Peyer's patch (tissue), 4 donors: ENCODE measurements around the gene TCF7L2. TPM values are rescaled to one million over a fixed set of nuclear protein-coding genes. Genes with fewer than 3 reads are reported as not detected.

ENCODE experiments used
- DNase-seq, 3 donors: peaks; one replicate each; pipeline ENCODE4 v3.0.0-alpha.2; 2017 to 2019
- H3K27ac ChIP-seq, 4 donors: fragments of 200-600 bp; sonication (generic); one replicate each; pipeline ENCODE4 v1.5.1; 2016 to 2019
- H3K27me3 ChIP-seq, 2 donors: fragments of 200-600 bp; sonication (generic); one replicate each; pipeline ENCODE4 v1.5.1; 2019
- H3K36me3 ChIP-seq, 3 donors: fragments of 200-600 bp; sonication (generic); one replicate each; pipeline ENCODE4 v1.5.1; 2016 to 2019
- H3K4me1 ChIP-seq, 4 donors: fragments of 200-600 bp; sonication (generic); one replicate each; pipeline ENCODE4 v1.5.1; 2016 to 2019
- H3K4me3 ChIP-seq, 4 donors: fragments of 200-600 bp; sonication (generic); 1 replicate in 3 of 4; 2 replicates in 1 of 4; pipeline ENCODE4 v1.5.1; 2016 to 2019; ENCODE audit warnings: mild to moderate bottlenecking in 1 of 4
- H3K9me3 ChIP-seq, 4 donors: fragments of 200-600 bp; sonication (generic); one replicate each; pipeline ENCODE4 v1.5.1; 2016 to 2019; ENCODE audit warnings: mild to moderate bottlenecking in 1 of 4
- POLR2A ChIP-seq, 2 donors: fragments of 450-650 bp; IDR thresholded peaks; one replicate each; pipeline ENCODE4 v1.5.1; 2017; ENCODE audit warnings: antibody characterized with exemption in 2 of 2, mild to moderate bottlenecking in 2 of 2, moderate library complexity in 2 of 2
- total RNA-seq, 4 donors: library from RNA; depleted of rRNA; stranded (reverse); fragments of >200 nt; gene quantifications; one replicate each; pipeline ENCODE4 v1.1.0, GENCODE V29; 2016
- TF ChIP-seq, protein P1 (sequence below), 6 experiments: fragments of 450-650 bp in 4 of 6; fragments of 200-600 bp in 2 of 6; sonication (generic) in 1 of 6; IDR thresholded peaks; one replicate each; pipeline ENCODE4 v1.5.1; 2017 to 2019; ENCODE audit warnings: antibody characterized with exemption in 6 of 6, mild to moderate bottlenecking in 3 of 6, moderate library complexity in 1 of 6

Gene TCF7L2
- total RNA-seq, 4 donors from 2014 or later: 72.3 to 148 (median 93.0) TPM

DNA sequence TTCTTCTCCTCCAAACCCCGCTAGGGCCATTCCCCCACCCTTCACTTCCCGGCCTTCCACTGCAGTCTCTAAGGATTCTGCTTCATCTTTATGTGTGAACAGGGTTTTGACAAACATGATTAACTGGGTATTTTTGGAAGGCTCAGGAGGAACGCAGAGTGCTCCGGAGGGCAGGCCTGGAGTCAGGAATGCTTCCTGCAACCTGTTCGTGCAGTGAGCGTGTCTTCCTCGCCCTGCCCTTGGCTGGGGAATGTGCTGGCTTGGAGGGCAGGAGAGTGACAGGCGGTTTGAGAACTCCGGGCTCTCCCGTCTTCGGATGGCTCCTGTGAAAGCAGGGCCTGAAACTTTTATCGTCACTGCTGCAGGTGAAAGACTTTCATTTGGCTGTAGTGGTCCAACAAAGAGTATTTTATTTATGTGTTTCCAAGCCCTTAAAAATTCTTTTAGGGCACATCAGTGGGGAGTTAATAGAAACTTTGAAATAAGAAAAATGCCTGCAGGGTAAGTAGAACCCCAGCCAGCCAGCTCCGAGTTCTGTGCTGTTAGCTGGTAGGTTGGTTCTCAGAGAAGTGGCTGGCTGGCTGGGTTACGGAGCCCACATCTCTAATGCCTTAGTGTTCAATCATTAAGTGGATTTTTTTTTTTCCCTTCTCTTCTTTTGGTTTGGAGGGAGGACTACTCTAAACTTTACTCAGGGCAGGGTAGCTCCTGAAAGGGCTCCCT, 51.0 kb downstream of the TCF7L2 start:
- DNase-seq: no peak
- Histone ChIP-seq H3K36me3 (peaks cover 0 to 3% (median 0%) of the 10 kb centered on the region in 3 donors), H3K4me1 (peaks cover 0 to 37% (median 0%) of the 10 kb centered on the region in 4 donors), H3K27ac (peak overlapping the region in 1 of 4 donors; percentile 53), H3K4me3 (no peak overlapping the region), H3K9me3 (no peaks in the 10 kb centered on the region), H3K27me3 (no peaks in the 10 kb centered on the region)
- TF ChIP-seq, protein P1, sequence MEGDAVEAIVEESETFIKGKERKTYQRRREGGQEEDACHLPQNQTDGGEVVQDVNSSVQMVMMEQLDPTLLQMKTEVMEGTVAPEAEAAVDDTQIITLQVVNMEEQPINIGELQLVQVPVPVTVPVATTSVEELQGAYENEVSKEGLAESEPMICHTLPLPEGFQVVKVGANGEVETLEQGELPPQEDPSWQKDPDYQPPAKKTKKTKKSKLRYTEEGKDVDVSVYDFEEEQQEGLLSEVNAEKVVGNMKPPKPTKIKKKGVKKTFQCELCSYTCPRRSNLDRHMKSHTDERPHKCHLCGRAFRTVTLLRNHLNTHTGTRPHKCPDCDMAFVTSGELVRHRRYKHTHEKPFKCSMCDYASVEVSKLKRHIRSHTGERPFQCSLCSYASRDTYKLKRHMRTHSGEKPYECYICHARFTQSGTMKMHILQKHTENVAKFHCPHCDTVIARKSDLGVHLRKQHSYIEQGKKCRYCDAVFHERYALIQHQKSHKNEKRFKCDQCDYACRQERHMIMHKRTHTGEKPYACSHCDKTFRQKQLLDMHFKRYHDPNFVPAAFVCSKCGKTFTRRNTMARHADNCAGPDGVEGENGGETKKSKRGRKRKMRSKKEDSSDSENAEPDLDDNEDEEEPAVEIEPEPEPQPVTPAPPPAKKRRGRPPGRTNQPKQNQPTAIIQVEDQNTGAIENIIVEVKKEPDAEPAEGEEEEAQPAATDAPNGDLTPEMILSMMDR (IDR thresholded peaks at IDR 0.05): peak in 2 of 6 experiments; percentile 3 to 32
- no peak for TF ChIP-seq POLR2A (IDR thresholded peaks at IDR 0.05)

DNA sequence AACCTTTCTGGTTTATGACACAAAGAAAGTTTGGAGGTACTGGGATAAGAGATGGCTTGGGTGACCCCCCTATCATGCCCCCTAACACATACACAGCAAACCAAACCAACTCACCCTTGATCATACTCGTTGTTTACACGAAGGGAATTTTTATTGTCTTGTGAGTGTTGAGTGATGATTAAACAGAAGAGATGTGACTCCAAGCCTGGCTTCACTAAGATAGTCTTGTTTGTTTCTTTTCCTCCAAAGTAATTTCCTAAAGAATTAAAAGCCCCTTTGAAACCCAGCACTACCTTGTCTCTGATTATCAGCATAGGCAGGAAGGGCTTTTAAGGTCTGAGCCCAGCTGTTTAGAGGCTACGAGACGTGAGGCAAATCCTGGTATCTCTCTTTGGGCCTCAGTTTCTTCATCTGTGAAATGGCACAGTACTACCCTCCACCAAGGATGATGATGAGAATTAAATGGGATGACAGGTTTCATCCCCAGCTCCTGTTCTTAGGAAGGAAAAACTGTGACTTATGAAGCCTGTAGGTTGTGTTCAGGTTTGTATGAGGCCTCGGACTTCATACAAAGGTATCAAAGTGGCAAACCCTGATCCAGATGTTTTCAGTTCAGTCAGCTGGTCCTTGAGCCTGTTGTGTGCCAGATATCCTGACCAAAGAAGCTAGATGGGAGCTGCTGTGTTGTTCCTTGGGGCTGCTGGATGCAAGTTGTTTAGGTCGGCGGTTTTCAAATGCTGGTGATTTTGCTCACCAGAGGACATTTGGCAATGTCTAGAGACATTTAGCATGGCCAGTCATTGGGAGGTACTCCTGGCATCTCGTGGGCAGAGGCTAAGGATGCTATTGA, 51.8 kb downstream of the TCF7L2 start:
- no peak overlapping the region for H3K27ac ChIP-seq
- TF ChIP-seq, protein P1 (IDR thresholded peaks at IDR 0.05): no peak
- TF ChIP-seq POLR2A (IDR thresholded peaks at IDR 0.05): no peak
- H3K36me3 ChIP-seq: peaks cover 0 to 3% (median 0%) of the 10 kb centered on the region in 3 donors
- no peaks in the 10 kb centered on the region for H3K27me3 ChIP-seq
- no peak for DNase-seq
- H3K4me1 ChIP-seq: peaks cover 0 to 45% (median 0%) of the 10 kb centered on the region in 4 donors
- no peak overlapping the region for H3K4me3 ChIP-seq
- H3K9me3 ChIP-seq: no peaks in the 10 kb centered on the region

- peaks cover 0 to 3% (median 0%) of the 10 kb centered on the region in 3 donors for H3K36me3 ChIP-seq
- no peaks in the 10 kb centered on the region for H3K27me3 ChIP-seq
- H3K4me3 ChIP-seq: no peak overlapping the region
- no peak for TF ChIP-seq POLR2A (IDR thresholded peaks at IDR 0.05)
- TF ChIP-seq, protein P1 (IDR thresholded peaks at IDR 0.05): no peak
- DNase-seq: no peak
- H3K4me1 ChIP-seq: peaks cover 0 to 51% (median under 1%) of the 10 kb centered on the region in 4 donors
- no peaks in the 10 kb centered on the region for H3K9me3 ChIP-seq
- H3K27ac ChIP-seq: no peak overlapping the region
Measured at GRCh38 chr10:113002449-113002777, 52.4 kb downstream of the TCF7L2 start.

GRCh38 chr10:113003052-113003451, 53.0 kb downstream of the TCF7L2 start:
- Histone ChIP-seq H3K36me3 (peaks cover 0 to 3% (median 0%) of the 10 kb centered on the region in 3 donors), H3K27ac (no peak overlapping the region), H3K27me3 (no peaks in the 10 kb centered on the region), H3K9me3 (no peaks in the 10 kb centered on the region), H3K4me1 (peaks cover 0 to 57% (median 2%) of the 10 kb centered on the region in 4 donors), H3K4me3 (no peak overlapping the region)
- no peak for DNase-seq
- TF ChIP-seq, protein P1 (IDR thresholded peaks at IDR 0.05): no peak
- TF ChIP-seq POLR2A (IDR thresholded peaks at IDR 0.05): no peak

GRCh38 chr10:113004069-113004618, 54.1 kb downstream of the TCF7L2 start:
- peaks cover 0 to 60% (median 2%) of the 10 kb centered on the region in 4 donors for H3K4me1 ChIP-seq
- H3K4me3 ChIP-seq: no peak overlapping the region
- no peak for DNase-seq
- H3K36me3 ChIP-seq: peaks cover 0 to 3% (median 0%) of the 10 kb centered on the region in 3 donors
- no peaks in the 10 kb centered on the region for H3K27me3 ChIP-seq
- no peaks in the 10 kb centered on the region for H3K9me3 ChIP-seq
- H3K27ac ChIP-seq: peak overlapping the region in 1 of 4 donors; percentile 22
- TF ChIP-seq, protein P1 (IDR thresholded peaks at IDR 0.05): no peak
- no peak for TF ChIP-seq POLR2A (IDR thresholded peaks at IDR 0.05)
